Mesendoderm (in vitro differentiated cells): ENCODE data around the gene NDST1.
"Not testable (repeated sequence)": the region's sequence is repeated elsewhere in the genome, so short reads cannot be mapped to it uniquely, and the experiment has no call there.

ENCODE experiments used
- DNase-seq: peaks from one replicate; pipeline ENCODE4 v3.0.0; 2013
- H2AK5ac ChIP-seq: 2 replicates; pipeline ENCODE4 v1.6.1; 2013; ENCODE audit warnings: low read length, inconsistent platforms
- H2BK120ac ChIP-seq: 2 replicates; pipeline ENCODE4 v1.6.1; 2013; ENCODE audit warnings: low read depth, mild to moderate bottlenecking, low read length, moderate library complexity, mixed read lengths
- H2BK15ac ChIP-seq: replicated peaks from 2 replicates; pipeline ENCODE4 v1.6.1; 2013; ENCODE audit warnings: low read depth, mild to moderate bottlenecking, moderate library complexity
- H2BK5ac ChIP-seq: 2 replicates; pipeline ENCODE4 v1.6.1; 2013; ENCODE audit warnings: low read length, inconsistent platforms
- H3K18ac ChIP-seq: 2 replicates; pipeline ENCODE4 v1.6.1; 2013; ENCODE audit warnings: mild to moderate bottlenecking, low read length, mixed read lengths
- H3K23ac ChIP-seq: one replicate; pipeline ENCODE4 v1.6.1; 2013; ENCODE audit warnings: low read length
- H3K27ac ChIP-seq: 2 replicates; pipeline ENCODE4 v1.5.1; 2013; ENCODE audit warnings: low read depth, mild to moderate bottlenecking, inconsistent platforms, low read length, moderate library complexity
- H3K27me3 ChIP-seq: 2 replicates; pipeline ENCODE4 v1.6.1; 2013; ENCODE audit warnings: low read length, control low read depth, mild to moderate bottlenecking, inconsistent platforms; ENCODE audit not compliant: insufficient read depth, poor library complexity
- H3K36me3 ChIP-seq: 2 replicates; pipeline ENCODE4 v1.6.1; 2013; ENCODE audit warnings: low read length, inconsistent platforms; ENCODE audit not compliant: control insufficient read depth, insufficient read depth
- H3K4ac ChIP-seq: one replicate; pipeline ENCODE4 v1.6.1; 2013; ENCODE audit warnings: low read depth, mild to moderate bottlenecking, low read length, moderate library complexity
- H3K4me1 ChIP-seq: 2 replicates; pipeline ENCODE4 v1.6.1; 2013; ENCODE audit warnings: low read depth, low read length, inconsistent platforms; ENCODE audit not compliant: control insufficient read depth
- H3K4me2 ChIP-seq: 2 replicates; pipeline ENCODE4 v1.6.1; 2013; ENCODE audit warnings: low read length
- H3K4me3 ChIP-seq: 2 replicates; pipeline ENCODE4 v1.5.1; 2013; ENCODE audit warnings: mild to moderate bottlenecking, low read length
- H3K56ac ChIP-seq: one replicate; pipeline ENCODE4 v1.6.1; 2013; ENCODE audit warnings: low read length
- H3K79me1 ChIP-seq: 2 replicates; pipeline ENCODE4 v1.6.1; 2013; ENCODE audit warnings: low read length, inconsistent platforms
- H3K79me2 ChIP-seq: 2 replicates; pipeline ENCODE4 v1.6.1; 2013; ENCODE audit warnings: mild to moderate bottlenecking, low read length; ENCODE audit not compliant: control insufficient read depth, insufficient read depth
- H3K9ac ChIP-seq: 2 replicates; pipeline ENCODE4 v1.6.1; 2013; ENCODE audit warnings: low read length, inconsistent platforms
- H4K5ac ChIP-seq: one replicate; pipeline ENCODE4 v1.6.1; 2013; ENCODE audit warnings: low read length
- H4K8ac ChIP-seq: one replicate; pipeline ENCODE4 v1.6.1; 2013; ENCODE audit warnings: low read depth, mild to moderate bottlenecking, control low read depth, low read length, moderate library complexity
- WGBS: extraction: QIAGEN DNeasy Blood & Tissue Kit; methylation state at CpG from one replicate; pipeline ENCODE4 v1.1.7; 2013; ENCODE audit warnings: low lambda C conversion rate, missing lambda C conversion rate; ENCODE audit not compliant: insufficient coverage; ENCODE audit errors: extremely low coverage; 5-methylcytosine and 5-hydroxymethylcytosine counted together

The NDST1 gene

DNA sequence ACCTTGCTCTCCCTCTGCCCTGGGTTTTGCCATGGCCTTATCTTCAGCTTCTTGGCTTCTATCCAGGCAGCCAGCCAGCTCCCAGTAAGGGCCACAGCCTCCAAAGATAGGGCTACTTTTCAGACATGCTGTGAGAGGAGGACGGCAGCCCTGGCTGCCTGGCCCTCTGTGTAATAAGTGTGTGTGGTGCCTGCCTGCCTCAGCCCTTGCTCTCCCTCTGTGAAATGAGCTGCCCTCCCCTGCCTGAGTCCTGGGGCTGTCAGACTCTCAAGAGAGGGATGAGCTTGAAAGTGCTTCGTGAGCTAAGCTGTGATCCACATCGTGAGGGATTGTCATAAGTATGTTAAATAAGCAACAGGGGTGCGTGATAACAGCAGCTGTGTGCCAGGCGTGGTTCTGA, 8.1 kb downstream of the NDST1 start:
- Histone ChIP-seq H3K36me3 (no peaks in the 10 kb centered on the region), H3K4ac (no peak overlapping the region), H3K79me1 (peaks cover 46% of the 10 kb centered on the region), H3K4me1 (peaks cover 21% of the 10 kb centered on the region), H3K23ac (no peak overlapping the region), H3K4me3 (no peak overlapping the region), H2BK120ac (no peak overlapping the region), H4K8ac (no peak overlapping the region), H3K79me2 (peaks cover 83% of the 10 kb centered on the region), H2BK15ac (no peak overlapping the region), H3K56ac (peak overlapping the region; percentile 73), H3K27ac (peak overlapping the region; percentile 63), H3K9ac (peak overlapping the region; percentile 1), H4K5ac (no peak overlapping the region), H3K27me3 (no peaks in the 10 kb centered on the region), H3K4me2 (no peak overlapping the region), H3K18ac (peak overlapping the region; percentile 29), H2BK5ac (no peak overlapping the region), H2AK5ac (no peak overlapping the region)
- DNase-seq: peak; percentile 86
- no CpG with 5 or more reads among the region's 5 CpGs for WGBS

- Histone ChIP-seq H3K4me1 (peaks cover 12% of the 10 kb centered on the region), H3K4me2 (no peak overlapping the region), H4K8ac (no peak overlapping the region), H2BK5ac (no peak overlapping the region), H3K4me3 (no peak overlapping the region), H2BK15ac (no peak overlapping the region), H3K18ac (no peak overlapping the region), H3K56ac (no peak overlapping the region), H3K4ac (no peak overlapping the region), H3K79me1 (peaks cover 46% of the 10 kb centered on the region), H4K5ac (no peak overlapping the region), H3K27ac (no peak overlapping the region), H3K23ac (no peak overlapping the region), H3K36me3 (peaks cover 3% of the 10 kb centered on the region), H2BK120ac (no peak overlapping the region), H3K79me2 (peaks cover 70% of the 10 kb centered on the region), H3K27me3 (no peaks in the 10 kb centered on the region), H2AK5ac (no peak overlapping the region), H3K9ac (no peak overlapping the region)
- no CpG with 5 or more reads among the region's 13 CpGs for WGBS
- DNase-seq: peak; percentile 47
Observed at GRCh38 chr5:150517272-150518152, 9.6 kb downstream of the NDST1 start.

DNA sequence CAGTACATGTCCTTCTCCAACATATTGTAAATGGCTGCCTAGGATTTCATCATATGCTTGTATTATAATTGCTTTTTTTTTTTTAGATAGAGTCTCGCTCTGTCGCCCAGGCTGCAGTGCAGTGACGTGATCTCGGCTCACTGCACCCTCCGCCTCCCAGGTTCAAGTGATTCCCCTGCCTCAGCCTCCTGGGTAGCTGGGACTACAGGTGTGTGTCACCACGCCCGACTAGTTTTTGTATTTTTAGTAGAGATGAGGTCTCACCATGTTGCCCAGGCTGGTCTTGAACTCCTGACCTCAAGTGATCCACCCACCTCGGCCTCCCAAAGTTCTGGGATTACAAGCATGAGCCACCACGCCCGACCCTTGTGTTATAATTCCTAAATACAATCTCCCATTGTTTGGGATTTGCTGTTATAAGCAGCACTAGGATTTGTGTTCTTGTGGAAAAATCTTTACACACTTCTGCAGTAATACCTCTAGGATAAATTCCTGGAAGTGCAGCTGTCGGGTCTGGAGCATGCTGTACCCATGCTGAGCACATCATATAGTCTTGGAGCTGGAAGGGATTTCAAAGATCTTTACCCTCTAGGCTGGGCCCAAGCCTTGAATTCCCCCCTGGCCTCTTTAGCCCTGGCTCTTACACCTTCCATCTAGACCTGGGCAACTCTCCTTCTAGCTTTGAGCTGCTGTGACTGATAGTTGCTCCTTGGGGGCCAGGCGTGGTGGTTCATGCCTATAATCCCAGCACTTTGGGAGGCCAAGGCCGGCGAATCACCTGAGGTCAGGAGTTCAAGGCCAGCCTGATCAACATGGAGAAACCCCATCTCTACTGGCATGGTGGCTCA, 11.0 kb downstream of the NDST1 start:
- not testable (repeated sequence) for H4K5ac ChIP-seq, H3K18ac ChIP-seq, H2BK120ac ChIP-seq, H3K4me2 ChIP-seq, H3K23ac ChIP-seq, H2BK5ac ChIP-seq, H3K27me3 ChIP-seq, H3K4ac ChIP-seq, H2AK5ac ChIP-seq, H2BK15ac ChIP-seq, H3K56ac ChIP-seq, H3K4me3 ChIP-seq, H3K36me3 ChIP-seq, H3K9ac ChIP-seq, H4K8ac ChIP-seq, H3K27ac ChIP-seq, DNase-seq
- H3K79me2 ChIP-seq: peaks cover 67% of the 10 kb centered on the region
- peaks cover 12% of the 10 kb centered on the region for H3K4me1 ChIP-seq
- no CpG with 5 or more reads among the region's 14 CpGs for WGBS
- peaks cover 49% of the 10 kb centered on the region for H3K79me1 ChIP-seq

DNA sequence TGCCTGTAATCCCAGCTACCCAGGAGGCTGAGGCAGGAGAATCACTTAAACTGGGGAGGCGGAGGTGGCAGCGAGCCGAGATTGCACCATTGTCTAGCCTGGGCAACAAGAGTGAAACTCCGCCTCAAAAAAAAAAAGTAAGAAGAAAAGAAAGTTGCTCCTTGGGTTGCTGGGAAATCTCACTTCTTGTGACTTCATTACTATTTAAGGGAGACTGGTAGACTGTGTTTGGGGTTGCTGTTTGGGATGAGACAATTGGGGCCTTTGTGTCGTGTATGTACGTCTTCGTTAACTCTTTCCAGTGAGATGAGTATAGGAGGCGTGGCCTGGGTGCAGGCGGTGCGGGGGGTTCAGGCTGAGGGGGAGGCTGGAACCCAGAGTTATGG, 11.6 kb downstream of the NDST1 start:
- no peak overlapping the region for H4K5ac ChIP-seq
- peaks cover 68% of the 10 kb centered on the region for H3K79me2 ChIP-seq
- no peak for DNase-seq
- no peak overlapping the region for H2BK120ac ChIP-seq
- no CpG with 5 or more reads among the region's 10 CpGs for WGBS
- no peak overlapping the region for H3K4me3 ChIP-seq
- peaks cover 12% of the 10 kb centered on the region for H3K4me1 ChIP-seq
- no peak overlapping the region for H3K23ac ChIP-seq
- H2BK5ac ChIP-seq: no peak overlapping the region
- H3K36me3 ChIP-seq: peaks cover 3% of the 10 kb centered on the region
- no peak overlapping the region for H3K56ac ChIP-seq
- no peak overlapping the region for H2AK5ac ChIP-seq
- H4K8ac ChIP-seq: no peak overlapping the region
- H3K79me1 ChIP-seq: peaks cover 52% of the 10 kb centered on the region
- no peak overlapping the region for H3K27ac ChIP-seq
- H2BK15ac ChIP-seq: no peak overlapping the region
- H3K18ac ChIP-seq: no peak overlapping the region
- H3K4ac ChIP-seq: no peak overlapping the region
- no peak overlapping the region for H3K4me2 ChIP-seq
- no peaks in the 10 kb centered on the region for H3K27me3 ChIP-seq
- H3K9ac ChIP-seq: no peak overlapping the region

- no peak overlapping the region for H3K4ac ChIP-seq
- H3K9ac ChIP-seq: no peak overlapping the region
- no peak overlapping the region for H3K27ac ChIP-seq
- H3K79me2 ChIP-seq: peaks cover 67% of the 10 kb centered on the region
- H2AK5ac ChIP-seq: no peak overlapping the region
- no peak overlapping the region for H4K8ac ChIP-seq
- no peak overlapping the region for H3K18ac ChIP-seq
- H2BK15ac ChIP-seq: no peak overlapping the region
- H3K4me3 ChIP-seq: no peak overlapping the region
- no peak overlapping the region for H3K23ac ChIP-seq
- peaks cover 3% of the 10 kb centered on the region for H3K36me3 ChIP-seq
- H3K27me3 ChIP-seq: no peaks in the 10 kb centered on the region
- no peak for DNase-seq
- no peak overlapping the region for H4K5ac ChIP-seq
- no peak overlapping the region for H2BK120ac ChIP-seq
- WGBS: no CpG with 5 or more reads among the region's 4 CpGs
- H3K56ac ChIP-seq: no peak overlapping the region
- no peak overlapping the region for H2BK5ac ChIP-seq
- H3K79me1 ChIP-seq: peaks cover 53% of the 10 kb centered on the region
- no peak overlapping the region for H3K4me2 ChIP-seq
- peaks cover 12% of the 10 kb centered on the region for H3K4me1 ChIP-seq
Observed at GRCh38 chr5:150519978-150520377, 12.0 kb downstream of the NDST1 start.
